T-helper 22 cell (primary cell): ENCODE measurements around the gene CLEC3B.

Experiments used
- DNase-seq: peaks from one replicate; pipeline ENCODE4 v3.0.0-alpha.2; 2020; ENCODE audit warnings: low read depth

Gene CLEC3B

GRCh38 chr3:45003406-45003805 lies 22.7 kb upstream of the CLEC3B start:
- no peak for DNase-seq

GRCh38 chr3:45003859-45004258 lies 22.2 kb upstream of the CLEC3B start:
- DNase-seq, result no peak

- no peak for DNase-seq
Observed at GRCh38 chr3:45007091-45007490, 19.0 kb upstream of the CLEC3B start.

DNA sequence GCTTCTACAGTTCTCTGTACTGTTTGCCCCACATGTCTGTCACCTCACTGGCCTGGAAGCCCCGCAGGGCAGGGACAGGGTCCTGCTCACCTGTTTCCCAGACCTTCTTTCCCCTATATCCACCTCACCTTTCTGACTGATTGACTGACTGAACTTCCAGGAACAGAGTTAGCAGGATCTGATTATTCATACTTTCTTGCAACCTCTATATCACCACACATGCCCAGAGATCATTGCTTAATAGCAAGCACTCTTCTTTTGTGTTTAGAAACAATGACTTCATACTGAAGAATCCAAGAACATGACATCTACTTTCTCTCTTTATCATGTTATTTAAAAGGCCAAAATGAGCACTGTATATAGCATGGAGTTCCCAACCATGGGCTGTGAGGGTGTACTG lies 18.0 kb upstream of the CLEC3B start:
- no peak for DNase-seq

DNA sequence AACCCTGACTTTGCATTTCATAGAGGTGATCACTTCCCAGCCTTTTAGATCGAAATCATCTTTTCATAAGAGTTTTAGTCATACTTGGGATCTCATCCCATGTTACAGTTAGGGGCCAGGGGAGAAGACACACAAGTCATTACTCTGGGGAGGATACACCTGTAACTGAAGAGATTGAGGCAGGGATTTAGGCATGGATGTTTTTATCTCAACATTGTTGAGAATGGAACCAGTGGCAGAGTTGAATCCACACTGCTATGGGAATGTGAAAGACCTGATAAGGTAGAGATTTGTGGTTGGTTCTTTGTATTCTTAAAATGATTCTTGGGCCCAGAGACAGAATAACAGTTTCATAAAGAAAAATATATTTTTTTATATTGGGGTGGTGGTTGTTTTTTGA lies 16.2 kb upstream of the CLEC3B start:
- DNase-seq, result no peak

- DNase-seq, result no peak
Observed at GRCh38 chr3:45010811-45011333, 15.2 kb upstream of the CLEC3B start.

GRCh38 chr3:45011756-45012508 lies 14.2 kb upstream of the CLEC3B start:
- DNase-seq, result no peak

DNA sequence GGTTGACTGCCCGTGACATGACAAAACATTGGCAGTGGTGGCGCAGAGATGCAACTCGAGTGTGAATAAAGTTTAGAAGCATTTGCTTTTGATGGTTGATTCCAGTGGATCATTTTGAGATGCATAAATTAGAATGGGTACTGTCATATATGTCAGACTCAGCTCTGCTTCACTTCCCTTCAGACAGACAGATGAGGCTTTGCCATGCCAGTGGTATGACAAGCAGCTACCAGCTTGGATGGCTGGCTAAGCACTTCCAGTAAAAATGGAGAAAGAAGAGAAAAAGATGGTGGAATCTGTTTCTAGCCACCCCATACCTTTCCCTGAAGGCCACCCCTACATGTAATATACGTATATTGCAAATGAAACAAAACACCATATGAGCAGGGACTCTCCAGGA lies 13.5 kb upstream of the CLEC3B start:
- DNase-seq, result no peak

DNA sequence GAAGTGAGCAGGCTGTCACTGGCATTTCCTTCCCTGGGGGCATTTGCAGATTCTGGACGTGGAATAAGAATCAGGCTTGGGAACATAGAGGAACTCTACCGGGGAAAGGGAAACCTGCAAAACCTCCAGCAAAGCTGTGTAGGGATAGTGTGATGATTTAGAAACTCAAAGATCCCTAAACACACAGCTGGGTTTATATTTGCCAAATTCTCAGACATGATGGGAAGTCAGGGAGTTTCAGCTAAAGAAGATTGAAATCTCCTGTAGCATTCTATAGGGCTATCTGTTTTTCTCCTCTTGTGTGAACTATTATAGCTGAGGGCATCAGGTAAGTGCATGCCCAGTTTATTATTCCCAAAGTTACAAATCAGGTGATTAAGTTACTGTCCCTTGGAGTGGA lies 9.2 kb upstream of the CLEC3B start:
- DNase-seq, result no peak

DNA sequence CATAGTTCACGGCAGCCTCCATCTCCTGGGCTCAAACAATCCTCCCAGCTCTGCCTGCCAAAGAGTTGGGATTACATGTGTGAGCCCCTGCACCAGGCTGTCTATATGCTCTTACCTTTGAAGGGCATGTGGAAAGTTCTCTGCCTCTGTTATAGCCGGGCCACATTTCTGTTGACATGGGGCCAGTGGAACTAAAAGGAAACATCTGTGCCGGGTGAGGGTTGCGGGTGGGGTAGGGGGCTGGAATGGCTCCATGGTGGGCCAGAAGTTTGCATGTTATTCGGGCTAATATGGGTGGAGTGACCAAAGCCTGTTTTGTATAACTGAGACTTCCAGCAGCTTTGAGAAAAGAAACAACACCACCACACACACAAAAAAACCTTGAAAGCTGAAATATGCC lies 8.3 kb upstream of the CLEC3B start:
- DNase-seq, result no peak

DNA sequence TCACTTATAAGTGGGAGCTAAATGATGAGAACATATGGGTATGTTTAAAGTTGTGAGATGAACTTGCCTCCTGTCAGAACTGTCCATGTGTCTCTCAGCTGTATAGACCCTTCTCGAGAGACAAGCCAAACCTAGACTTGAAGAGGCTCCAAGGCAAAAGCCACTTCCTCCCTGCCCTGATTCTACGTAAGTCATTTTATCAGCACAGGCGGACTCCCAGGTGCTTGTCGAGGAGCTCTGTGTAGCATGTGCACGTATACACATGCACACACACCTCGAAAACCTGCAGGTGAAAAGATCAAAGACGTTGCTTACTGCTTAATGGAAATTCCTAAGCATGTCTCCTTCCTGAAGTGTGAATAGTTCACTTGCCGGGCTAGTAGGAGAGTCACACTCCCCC lies 5.6 kb upstream of the CLEC3B start:
- DNase-seq, result no peak

- no peak for DNase-seq
Observed at GRCh38 chr3:45021524-45022297, 4.4 kb upstream of the CLEC3B start.

GRCh38 chr3:45023675-45024074 lies 2.4 kb upstream of the CLEC3B start:
- no peak for DNase-seq

- no peak for DNase-seq
Observed at GRCh38 chr3:45024542-45025255, 1.4 kb upstream of the CLEC3B start.

- DNase-seq, result no peak
Observed at GRCh38 chr3:45026957-45027356, 854 bp downstream of the CLEC3B start.

DNA sequence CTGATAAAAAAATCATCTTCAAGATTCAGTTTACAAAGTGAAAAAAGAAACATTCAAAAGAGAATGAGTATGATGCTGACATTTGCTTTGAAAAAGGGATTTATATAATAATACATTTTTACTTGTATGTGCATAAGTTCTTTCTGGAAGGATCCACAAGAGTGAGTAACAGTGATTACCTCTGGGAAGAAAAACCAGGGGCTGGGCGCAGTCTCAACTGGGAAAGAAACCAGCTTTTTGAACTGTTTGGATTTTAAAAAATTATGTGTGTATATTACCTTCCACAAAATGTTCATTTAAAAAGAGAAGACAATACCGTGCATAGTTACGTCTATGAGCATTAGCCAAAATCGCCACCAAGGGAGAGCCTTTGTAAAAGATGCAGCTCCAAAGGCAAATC lies 1.3 kb downstream of the CLEC3B start:
- no peak for DNase-seq

GRCh38 chr3:45029216-45029615 lies 3.1 kb downstream of the CLEC3B start:
- DNase-seq, result no peak

- no peak for DNase-seq
Observed at GRCh38 chr3:45029661-45030060, 3.6 kb downstream of the CLEC3B start.

DNA sequence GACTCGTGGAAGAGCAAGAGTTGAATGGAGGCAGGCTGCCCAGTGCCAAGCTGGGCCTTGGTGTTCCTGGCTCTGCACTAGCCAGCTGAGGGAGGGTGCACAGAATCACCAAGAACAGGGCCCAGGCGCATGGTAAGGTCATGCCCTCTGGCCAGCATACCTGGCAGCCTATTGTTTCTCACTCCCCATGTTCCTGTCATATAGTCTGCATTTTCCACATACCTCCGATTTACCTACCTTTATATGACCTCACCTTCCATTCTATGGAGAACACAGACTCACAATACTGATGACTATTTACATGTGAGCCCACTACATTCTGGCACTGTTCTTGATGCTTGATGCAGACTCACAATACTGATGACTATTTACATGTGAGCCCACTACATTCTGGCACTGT lies 5.4 kb downstream of the CLEC3B start:
- DNase-seq, result no peak

- DNase-seq, result no peak
Observed at GRCh38 chr3:45032113-45032512, 6.0 kb downstream of the CLEC3B start.

- no peak for DNase-seq
Observed at GRCh38 chr3:45033791-45034190, 7.7 kb downstream of the CLEC3B start.

DNA sequence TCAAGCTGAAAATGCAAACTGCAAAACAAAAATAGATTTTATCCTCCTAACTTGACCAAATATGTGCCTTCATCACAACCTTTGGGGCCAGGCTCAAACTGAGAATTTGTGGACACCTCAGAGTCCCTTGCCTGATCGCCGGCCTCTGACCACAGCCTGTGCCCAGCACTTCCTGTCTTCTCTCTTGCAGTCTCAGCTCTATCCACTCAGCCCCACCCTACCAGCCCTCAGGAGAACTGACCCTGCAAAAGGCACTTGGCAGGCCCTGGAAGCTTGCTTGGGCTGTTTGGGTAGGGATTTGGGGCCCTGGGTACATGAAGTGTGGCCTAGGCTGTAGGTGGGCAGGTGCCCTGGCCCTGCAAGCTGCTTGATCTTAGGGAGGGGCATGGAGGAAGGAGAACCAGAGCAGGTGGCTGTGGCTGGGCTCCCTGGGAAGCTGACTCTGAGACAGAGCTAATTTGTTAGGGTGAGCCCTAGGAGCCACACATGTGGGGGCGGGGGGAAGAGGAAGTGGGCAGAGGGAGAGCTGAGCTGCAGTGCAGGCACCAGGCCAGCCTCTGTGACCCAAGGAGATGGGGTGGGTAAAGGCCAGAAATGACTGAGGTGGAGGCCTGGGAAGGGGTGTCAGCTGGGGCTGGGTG lies 8.6 kb downstream of the CLEC3B start:
- DNase-seq, result no peak
